T-helper 9 cell (primary cell): ENCODE results near the gene ATP13A3.
"Not testable (repeated sequence)": the region's sequence is repeated elsewhere in the genome, so short reads cannot be mapped to it uniquely, and the experiment has no call there.

Experiments used
- DNase-seq: peaks from one replicate; pipeline ENCODE4 v3.0.0-alpha.2; 2020
- total RNA-seq, 2 donors: gene quantifications; one replicate each; lab custom pipeline; 2026; lab: John Stamatoyannopoulos, UW

ATP13A3 gene
- total RNA-seq, result 116 to 171 reads per million in 2 donors

DNA sequence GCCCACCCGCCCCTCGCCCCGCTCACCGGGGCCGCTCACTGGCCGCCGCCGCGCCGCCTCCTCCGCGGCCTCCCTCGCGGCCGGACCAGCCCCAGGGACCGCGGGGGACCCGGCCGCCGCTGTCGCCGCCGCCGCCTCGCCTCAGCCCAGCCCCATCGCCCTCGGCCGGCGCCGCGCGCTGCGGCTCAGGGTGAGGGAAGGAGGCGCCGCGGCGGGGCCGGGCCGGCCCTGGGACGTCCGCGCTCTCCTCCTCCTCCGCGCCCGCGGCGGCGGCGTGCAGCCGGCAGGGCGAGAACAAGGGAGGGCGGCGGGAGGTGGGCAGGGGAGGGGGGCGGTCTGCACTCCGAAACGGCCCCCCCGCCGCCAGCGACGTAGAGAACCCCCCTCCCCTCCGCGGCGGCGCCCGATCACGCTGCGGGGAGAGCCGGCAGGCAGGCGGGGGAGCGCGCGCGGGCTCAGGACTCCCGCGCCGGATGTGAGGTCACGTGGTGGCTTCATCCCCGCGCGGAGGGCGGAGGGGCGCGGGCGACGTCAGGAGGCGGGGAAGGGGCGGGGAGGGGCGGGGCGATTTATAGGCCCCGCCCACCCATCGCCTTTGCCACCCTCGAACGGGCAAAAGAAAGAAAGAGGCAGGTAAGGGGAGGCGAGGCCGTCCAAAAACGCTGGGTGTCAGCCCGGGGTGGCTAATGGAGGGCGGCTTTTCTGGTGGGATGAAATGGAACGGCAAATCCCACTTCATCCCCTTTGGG, at the start of gene ATP13A3:
Gene ATP13A3 (minus strand): TSS at position 463 of the 749 bp plus-strand sequence. CDS start 24,812 bp downstream, outside the sequence.
- DNase-seq, result peak; percentile 88

DNA sequence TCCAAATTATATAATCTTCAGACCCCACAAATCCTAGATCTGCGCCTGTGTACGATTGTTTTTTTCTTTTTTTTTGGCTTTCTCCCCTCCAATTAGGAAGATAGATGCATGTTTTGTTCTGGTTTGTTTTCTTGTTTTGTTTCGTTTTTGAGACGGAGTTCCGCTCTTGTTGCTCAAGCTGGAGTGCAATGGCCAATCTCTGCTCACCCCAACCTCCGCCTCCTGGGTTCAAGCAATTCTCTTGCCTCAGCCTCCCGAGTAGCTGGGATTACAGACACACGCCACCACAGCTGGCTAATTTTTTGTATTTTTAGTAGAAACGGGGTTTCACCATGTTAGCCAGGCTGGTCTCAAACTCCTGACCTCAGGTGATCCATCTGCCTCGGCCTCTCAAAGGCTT, 48.4 kb upstream of the ATP13A3 start:
- not testable (repeated sequence) for DNase-seq

DNA sequence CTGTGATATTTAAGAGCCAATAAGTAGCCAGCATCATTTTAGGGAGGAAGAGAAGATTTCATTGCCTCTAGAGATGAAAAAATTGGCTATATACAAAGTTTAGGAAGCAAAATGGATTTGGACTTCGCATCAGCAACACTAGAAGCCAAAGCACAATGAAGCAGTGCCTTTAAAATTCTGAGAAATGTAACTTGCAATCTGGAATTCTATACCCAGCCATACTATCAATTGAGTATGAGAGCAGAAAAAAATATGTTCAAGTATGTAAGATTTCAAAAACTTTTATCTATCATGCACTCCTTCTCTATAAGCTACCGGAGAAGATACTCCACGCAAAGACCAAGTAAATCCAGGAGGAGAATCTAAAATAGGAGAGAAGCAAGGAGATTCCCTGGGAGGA, 47.4 kb upstream of the ATP13A3 start:
- DNase-seq, result no peak

DNA sequence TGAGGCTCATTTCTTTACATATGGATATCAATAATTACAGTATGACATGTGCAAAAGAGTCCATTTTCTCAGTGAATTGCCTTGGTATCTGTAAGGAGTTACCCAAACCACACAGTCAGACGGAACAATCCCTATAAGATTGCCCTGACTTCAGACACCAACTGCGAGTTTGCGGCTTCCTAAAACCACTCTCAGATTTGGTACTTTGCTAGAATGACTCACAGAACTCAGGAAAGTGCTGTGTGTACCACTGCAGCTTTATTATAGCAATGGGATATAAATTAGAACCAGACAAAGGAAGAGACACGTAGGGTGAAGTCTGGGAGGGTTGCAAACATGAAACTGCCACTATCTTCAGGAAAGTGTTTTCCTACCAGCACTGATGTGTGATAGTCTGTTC, 45.8 kb upstream of the ATP13A3 start:
- DNase-seq, result no peak

DNA sequence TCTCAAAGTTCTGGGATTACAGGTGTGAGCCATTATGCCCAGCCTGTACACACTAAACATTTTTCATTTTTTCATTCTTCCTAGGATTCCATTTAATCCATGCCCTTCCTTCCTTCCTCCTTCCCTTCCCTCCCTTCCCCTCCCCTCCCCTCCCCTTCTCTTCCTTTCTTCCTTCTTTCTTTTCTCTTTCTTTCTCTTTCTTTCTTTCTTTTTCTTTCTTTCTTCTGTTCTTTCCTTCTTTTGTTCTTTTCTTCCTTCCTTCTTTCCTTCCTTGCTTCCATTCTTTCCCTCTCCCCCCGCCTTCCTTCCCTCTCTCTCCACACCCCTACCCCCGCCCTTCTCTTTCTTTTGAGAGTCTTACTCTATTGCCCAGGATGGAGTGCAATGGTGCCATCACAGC, 40.9 kb upstream of the ATP13A3 start:
- no peak for DNase-seq

DNA sequence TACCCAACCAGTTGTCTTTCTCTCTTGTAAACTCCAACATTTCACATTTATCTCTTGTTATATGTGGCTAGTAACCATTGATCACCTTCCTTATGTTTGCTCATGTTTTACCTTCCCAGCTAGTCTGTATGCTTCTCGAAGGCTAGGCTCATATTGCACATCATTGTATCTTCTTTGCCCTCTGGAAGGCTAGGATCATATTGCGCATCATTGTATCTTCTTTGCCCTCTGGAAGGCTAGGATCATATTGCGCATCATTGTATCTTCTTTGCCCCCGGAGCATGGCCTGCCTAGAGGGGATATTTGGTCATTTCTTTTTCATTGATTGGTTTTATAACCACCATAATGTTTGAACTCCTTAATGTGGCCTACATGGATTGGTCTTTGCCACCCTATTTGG, 39.4 kb upstream of the ATP13A3 start:
- no peak for DNase-seq

DNA sequence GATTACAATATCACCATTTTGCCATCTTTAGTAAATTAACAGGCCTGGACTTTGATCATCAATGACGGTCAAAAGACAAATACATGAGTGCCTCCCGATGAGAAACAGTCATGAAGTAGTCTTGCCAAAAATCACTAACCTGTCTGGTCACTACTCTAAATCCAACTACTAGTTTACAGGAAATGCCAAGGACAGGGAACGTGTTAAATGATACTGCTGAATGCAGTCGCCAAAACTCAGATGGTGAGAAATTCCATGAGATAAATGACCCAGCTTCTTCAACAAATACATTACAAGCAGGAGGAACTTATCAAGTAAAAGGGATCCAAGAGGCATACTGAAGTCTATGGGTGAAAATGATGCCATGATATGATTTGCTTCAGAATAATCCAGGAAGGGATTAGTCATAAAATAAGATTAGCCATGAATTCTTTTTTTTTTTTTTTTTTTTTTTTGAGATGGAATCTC, 35.8 kb upstream of the ATP13A3 start:
- no peak for DNase-seq

DNA sequence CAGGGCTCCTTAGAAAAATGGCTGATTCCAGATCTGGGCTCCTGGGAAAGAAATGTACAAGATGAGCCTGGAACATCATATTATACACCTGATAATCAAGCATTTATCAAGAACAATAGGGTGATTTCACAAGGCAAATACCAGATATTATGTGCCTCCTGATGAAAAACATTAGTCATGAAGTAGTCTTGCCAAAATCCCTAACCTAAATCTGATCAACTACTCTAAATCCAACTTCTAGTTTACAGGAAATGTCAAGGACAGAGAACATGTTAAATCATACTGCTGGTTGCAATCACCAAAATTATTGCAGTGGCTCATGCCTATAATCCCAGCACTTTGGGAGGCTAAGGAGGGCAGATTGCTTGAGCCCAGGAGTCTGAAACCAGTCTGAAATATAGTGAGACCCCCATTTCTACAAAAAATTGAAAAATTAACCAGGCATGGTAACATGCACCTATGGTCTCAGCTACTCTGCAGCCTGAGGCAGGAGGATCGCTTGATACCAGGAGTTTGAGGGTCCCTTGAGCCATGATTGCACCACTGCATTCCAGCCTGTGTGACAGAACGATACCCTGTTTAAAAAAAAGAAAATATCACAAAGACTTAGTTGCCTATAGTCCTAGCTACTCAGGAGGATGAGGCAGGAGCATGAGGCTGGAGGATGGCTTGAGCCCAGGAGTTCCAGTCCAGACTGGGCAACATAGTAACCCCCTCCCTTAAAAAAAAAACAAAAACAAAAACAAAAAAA, 34.9 kb upstream of the ATP13A3 start:
- DNase-seq, result no peak

DNA sequence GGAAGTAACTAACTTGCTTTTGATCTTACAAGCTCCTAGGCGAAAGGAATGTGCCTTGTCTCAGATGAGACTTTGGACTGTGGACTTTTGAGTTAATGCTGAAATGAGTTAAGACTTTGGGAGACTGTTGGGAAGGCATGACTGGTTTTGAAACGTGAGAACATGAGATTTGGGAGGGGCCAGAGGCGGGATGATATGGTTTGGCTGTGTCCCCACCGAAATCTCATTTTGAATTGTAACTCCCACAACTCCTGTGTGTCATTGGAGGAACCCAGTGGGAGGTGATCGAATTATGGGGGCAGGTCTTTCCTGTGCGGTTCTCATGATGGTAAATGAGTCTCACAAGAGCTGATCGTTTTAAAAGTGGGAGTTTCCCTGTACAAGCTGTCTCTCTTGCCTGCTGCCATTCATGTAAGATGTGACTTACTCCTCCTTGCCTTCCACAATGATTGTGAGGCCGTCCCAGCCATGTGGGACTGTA, 33.9 kb upstream of the ATP13A3 start:
- not testable (repeated sequence) for DNase-seq

DNA sequence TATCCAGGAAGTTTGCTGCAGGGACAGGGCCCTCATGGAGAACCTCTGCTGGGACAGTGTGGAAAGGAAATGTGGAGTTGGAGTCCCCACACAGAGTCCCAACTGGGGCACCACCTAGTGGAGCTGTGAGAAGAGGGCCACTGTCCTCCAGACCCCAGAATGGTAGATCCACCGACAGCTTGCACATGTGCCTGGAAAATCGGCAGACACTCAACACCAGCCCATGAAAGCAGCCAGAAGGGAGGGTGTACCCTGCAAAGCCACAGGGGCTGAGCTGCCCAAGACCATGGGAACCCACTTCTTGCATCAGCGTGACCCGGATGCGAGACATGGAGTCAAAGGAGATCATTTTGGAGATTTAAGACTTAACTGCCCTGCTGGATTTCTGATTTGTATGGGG, 33.4 kb upstream of the ATP13A3 start:
- not testable (repeated sequence) for DNase-seq

DNA sequence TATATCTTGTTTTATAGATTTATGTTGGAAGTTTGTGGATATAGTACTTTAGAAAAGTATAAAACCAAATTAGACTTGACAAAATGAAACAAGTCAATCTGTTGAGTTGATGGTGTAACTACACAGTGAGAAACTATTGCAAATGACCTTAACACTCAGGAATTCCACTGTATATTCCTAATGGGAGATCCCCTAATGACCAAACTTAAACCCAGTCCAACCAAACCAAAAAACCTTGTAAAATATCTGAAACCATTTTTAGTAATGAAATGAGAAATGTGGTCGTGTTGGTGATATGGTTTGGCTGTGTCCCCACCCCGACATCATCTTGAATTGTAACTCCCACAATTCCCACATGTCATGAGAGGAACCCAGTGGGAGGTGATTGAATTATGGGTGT, 31.9 kb upstream of the ATP13A3 start:
- DNase-seq, result no peak

DNA sequence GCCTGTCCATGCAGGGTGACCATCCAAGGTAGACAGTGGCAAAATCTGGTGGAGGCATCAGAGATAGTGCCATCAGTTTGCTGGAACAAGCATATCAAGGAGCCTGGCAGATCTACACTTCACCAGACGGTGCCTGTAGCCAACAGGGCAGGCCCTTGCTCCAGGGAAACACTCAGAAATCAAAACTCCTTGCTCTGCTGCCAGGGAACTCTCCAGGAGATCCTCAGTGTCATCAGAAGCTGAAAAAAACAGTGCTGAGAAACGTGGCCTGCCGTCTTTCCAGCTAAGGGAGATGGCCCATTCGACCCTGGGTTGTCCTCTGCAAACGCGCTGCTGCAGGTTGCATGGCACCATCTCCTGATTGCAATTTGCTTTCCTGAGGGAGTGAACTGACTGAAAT, 30.5 kb upstream of the ATP13A3 start:
- DNase-seq, result no peak

DNA sequence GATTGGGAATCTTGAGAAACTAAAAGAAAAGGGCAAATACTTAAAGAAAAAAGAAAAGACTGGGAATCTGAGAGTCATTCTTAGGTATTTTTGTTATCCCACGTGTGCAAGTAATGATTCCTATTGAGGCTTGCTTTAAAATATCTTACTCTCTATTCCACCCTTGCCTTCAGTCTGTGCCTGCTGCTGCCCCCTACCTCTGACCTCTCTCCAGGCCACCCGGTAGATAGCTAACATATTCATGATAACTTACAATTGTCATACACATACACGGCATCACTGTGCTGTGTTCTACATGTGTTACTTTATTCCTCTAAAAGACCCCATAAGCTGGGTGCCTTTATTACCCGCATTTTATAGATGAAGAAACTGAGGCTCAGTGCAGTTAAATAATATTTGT, 27.8 kb upstream of the ATP13A3 start:
- DNase-seq, result no peak

DNA sequence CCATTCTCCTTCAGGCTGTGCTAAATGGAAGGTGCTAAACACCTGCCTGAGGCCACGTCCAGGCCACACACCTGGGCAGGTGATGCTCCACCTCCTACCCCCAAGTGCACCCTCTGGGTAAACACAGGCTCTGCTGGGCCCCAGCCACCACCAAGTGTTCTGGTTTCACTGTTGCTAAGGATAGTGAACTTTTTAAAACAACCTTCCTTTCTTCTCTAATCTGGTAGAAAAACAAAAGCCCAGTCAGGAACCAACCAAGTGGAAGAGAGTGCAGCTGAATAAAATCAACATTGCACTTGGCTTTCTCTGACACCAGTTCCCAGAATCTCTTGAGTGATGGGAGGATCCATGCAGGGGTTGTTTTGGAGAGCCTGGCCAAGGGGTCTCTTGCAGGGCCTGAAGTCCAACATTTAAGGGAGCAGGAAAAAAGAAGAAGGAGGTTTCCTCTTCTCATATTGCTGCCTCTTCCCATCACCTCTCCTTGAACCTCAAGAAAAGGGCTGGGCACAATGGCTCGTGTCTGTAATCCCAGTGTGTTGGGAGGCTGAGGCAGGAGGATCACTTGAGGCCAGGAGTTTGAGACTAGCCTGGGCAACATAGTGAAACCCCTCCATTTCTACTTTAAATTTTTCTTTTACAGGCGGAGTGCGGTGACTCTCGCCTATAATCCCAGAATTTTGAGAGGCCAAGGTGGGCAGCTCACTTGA, 26.2 kb upstream of the ATP13A3 start:
- no peak for DNase-seq

DNA sequence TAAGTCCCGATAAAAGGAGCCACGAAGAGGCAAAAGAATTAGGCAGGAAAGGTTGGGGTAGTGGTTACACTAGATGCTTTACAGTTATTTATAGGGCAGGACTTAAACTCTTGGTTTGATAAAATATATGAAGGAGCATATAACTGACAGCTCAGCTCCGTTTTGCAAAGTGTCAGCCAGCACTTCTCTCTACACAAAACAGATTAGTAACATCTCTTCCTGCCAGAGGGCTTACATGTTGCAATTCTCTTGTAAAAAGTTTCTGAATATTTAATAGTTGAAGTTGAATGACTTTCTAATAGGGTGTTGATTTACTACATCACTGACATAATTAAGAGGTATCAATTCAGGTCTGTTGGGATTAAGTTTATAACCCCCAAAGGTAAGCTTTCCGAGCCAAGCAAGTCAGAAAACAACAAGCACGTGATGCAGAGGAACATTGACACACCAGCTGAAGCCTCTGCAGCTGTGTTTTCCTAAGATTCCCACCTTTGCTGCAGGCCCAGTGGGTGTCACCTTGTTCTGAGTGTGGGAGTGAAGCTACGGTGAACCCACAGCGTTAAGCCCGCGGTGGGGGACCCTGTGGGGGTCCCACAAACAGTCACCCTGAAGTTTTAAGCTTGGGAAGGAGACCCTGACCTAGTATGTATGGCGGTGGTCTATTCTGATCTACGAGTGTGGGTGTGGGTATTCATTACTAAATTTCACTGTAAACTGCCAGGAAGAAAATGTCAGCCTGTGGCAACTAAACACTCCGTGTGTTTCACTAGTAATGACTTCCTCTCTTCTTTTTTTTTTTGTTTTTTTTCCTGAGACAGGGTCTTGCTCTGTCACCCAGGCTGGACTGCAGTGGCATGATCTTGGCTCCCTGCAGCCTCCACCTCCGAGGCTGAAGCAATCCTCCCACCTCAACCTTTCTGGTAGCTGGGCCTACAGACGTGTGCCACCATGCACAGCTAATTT, 22.0 kb upstream of the ATP13A3 start:
- DNase-seq, result no peak

DNA sequence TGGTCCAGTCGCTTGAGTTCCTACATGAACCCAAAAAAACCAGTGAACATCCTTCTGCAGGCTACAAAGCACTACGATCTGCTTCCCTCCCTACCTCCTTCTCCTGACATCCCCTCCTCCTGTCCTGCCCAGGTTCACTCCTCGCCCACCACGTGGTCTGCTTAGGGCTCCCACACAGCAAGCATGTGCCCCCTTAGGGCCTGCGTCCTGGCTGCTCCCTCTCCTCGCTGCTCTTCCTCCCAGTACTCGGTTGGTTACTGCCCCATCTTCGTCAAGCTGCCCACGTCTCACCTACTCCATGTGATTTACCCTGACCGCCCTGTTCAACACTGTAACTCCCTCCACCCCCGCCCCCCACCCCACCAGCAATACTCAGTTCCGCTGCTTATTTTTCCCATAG, 20.8 kb upstream of the ATP13A3 start:
- DNase-seq, result no peak

DNA sequence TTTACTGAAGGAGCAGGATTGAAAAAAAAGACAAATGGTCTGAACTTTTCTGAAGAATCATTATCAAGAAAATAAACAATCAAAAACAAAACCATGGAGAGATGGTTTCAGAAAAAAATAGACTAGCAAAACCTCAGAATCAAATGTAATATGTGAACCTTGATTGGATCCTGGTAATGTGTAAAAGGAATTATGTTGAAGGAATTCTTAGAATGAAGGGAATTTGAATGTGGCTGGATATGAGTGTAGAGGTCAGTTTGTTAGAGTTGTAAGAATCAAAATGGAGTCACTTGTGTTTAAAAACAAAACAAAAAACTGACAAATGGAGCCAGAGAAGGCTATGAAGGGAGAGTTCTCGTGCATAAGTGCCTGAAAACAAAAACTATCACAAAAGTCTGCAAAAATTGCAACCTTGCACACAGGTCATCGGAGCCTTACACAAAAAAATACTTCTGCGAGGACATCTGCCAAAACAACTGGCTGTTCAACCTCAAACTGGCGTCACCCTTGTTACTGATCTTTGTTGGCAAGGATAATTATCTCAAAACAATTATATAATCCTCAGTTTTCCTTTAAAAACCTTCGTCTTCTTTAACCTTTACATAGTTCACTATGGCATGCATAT, 19.1 kb upstream of the ATP13A3 start:
- no peak for DNase-seq

DNA sequence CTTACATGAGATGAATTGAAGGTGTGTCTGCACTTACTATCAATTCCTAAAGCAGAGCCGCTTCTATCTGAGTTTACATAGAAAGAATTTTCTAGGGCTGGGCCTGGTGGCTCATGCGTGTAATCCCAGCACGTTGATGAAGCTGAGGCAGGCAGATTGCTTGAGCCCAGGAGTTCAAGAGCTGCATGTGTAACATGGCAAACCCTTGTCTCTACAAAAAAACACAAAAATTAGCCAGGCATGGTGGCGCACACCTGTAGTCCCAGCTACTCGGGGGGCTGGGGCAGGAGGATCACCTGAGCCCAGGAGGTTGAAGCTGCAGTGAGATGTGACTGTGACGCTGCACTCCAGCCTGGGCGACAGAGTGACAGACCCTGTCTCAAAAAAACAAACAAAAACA, 18.1 kb upstream of the ATP13A3 start:
- DNase-seq, result no peak

DNA sequence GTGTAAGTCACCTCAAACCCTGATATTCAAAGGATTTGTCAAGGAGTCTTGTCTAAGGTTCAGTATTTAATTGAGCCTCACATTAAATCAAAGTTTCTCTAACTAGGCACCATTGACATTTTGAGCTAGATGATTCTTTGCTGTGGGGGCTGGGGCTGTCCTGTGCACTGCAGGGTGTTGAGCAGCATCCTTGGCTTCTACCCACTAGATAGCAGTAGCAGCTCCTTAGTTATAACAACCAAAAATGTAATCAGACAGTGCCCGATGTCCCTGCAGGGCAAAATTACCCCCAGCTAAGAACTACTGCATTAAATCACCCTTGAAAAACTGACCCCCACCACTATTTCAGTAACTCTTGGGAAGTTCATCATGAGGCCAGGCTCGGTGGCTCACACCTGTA, 17.3 kb upstream of the ATP13A3 start:
- DNase-seq, result no peak

DNA sequence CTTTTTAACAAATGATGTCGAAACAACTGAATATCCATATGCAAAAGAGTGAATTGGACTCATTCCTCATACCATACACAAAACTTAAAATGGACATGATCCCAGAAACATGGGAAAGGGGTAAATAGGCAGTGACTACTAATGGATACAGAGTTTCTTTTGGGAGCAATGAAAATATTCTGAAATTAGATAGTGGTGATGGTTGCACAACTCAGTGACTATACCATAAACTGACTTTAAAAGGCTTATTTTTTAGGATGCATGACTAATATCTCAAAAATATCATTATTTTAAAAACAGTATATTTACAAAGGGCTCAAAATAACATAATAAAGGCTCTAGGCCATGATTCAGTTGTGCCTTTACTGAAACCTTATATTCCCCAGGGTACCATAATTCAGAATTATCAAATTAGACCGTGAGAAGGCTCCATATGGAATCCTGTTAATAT, 16.3 kb upstream of the ATP13A3 start:
- DNase-seq, result no peak

DNA sequence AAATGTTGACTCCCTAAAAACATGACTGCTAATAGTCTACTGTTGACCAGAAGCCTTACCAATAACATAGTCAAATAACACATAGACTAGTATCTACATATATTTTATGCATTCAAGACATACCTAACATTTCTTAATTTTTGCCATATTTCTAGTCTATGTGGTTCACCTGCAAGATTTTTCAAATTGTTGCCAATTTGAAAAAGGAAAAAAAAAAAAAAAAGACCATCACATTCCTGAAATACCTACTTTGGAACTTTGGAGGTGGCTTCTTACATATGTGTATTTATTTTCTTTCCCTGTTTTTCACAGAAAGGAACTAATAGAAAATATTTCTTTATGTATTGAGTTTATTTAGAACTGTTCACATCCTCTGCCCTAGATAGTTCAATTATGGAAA, 13.4 kb upstream of the ATP13A3 start:
- no peak for DNase-seq

DNA sequence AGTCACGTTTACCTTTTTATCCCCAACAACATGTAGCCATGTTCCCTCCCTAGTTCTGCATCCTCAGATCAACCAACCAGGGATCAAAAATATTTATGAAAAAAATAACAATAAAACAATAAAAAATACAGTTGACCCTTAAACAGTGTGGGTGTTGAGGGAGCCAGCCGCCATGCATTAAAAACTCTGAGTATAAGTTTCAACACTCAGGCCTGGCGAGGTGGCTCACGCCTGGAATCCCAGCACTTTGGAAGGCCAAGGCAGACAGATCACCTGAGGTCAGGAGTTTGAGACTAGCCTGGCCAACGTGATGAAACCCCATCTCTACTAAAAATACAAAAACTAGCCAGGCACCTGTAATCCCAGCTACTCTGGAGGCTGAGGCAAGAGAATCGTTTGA, 12.7 kb upstream of the ATP13A3 start:
- not testable (repeated sequence) for DNase-seq
